HepG2 (cell line): Measurements from ENCODE around the gene KIAA0232. TPM values are rescaled to one million over a fixed set of nuclear protein-coding genes. Genes with fewer than 3 reads are reported as not detected.

Experiments
- ARNT2 ChIP-seq: sonication (generic); formaldehyde crosslinking; IDR thresholded peaks from 2 replicates; pipeline ENCODE4 v1.8.0; 2022; ENCODE audit warnings: mild to moderate bottlenecking, low read depth, missing genetic modification reagents, moderate library complexity
- ATF2 ChIP-seq: sonication (generic); formaldehyde crosslinking; IDR thresholded peaks from 2 replicates; pipeline ENCODE4 v1.4.0; 2020; ENCODE audit warnings: missing genetic modification reagents
- BRD4 ChIP-seq: sonication (generic); formaldehyde crosslinking; IDR thresholded peaks from 2 replicates; pipeline ENCODE4 v1.4.0; 2020; ENCODE audit warnings: missing genetic modification reagents
- CENPX ChIP-seq: sonication (generic); formaldehyde crosslinking; IDR thresholded peaks from 2 replicates; pipeline ENCODE4 v1.9.0; 2021; ENCODE audit warnings: mild to moderate bottlenecking, missing genetic modification reagents, moderate library complexity
- FOXJ3 ChIP-seq: sonication (generic); formaldehyde crosslinking; IDR thresholded peaks from 2 replicates; pipeline ENCODE4 v1.4.0; 2020; ENCODE audit warnings: missing genetic modification reagents, mild to moderate bottlenecking, borderline replicate concordance
- KDM5B ChIP-seq: sonication (generic); formaldehyde crosslinking; IDR thresholded peaks from 2 replicates; pipeline ENCODE4 v1.4.0; 2020; ENCODE audit warnings: missing genetic modification reagents, mild to moderate bottlenecking, borderline replicate concordance
- MAFK ChIP-seq, 2 experiments: IDR thresholded peaks in 1 of 2; conservative IDR thresholded peaks in 1 of 2; 2 replicates each; pipeline ENCODE4 v1.6.1; 2011; ENCODE audit warnings: improper control_type of control experiment in 2 of 2, low read length in 2 of 2
- MATR3 ChIP-seq: sonication (generic); formaldehyde crosslinking; IDR thresholded peaks from 2 replicates; pipeline ENCODE4 v1.4.0; 2020; ENCODE audit warnings: missing genetic modification reagents
- MTF2 ChIP-seq: sonication (generic); formaldehyde crosslinking; IDR thresholded peaks from 2 replicates; pipeline ENCODE4 v1.5.0; 2020; ENCODE audit warnings: missing genetic modification reagents, borderline replicate concordance
- NKX3-1 ChIP-seq: sonication (generic); formaldehyde crosslinking; IDR thresholded peaks from 2 replicates; pipeline ENCODE4 v1.5.0; 2020; ENCODE audit warnings: missing genetic modification reagents
- NR3C1 ChIP-seq: sonication (generic); formaldehyde crosslinking; IDR thresholded peaks from 2 replicates; pipeline ENCODE4 v1.4.0; 2020; ENCODE audit warnings: missing genetic modification reagents
- RNF2 ChIP-seq: fragments of 450-650 bp; conservative IDR thresholded peaks from 2 replicates; pipeline ENCODE4 v1.6.1; 2016; ENCODE audit warnings: low read depth
- SP1 ChIP-seq, 2 experiments: fragments of 450-650 bp in 1 of 2; sonication (generic) in 1 of 2; formaldehyde crosslinking in 1 of 2; IDR thresholded peaks; 2 replicates each; pipeline versions ENCODE4 v1.4.0 to v1.6.1; 2016 to 2020; ENCODE audit warnings: missing genetic modification reagents in 1 of 2
- TAF1 ChIP-seq: sonication (generic); formaldehyde crosslinking; IDR thresholded peaks from 2 replicates; pipeline ENCODE4 v1.4.0; 2020; ENCODE audit warnings: missing genetic modification reagents
- TCF12 ChIP-seq, 2 experiments: fragments of 450-650 bp in 1 of 2; sonication (generic) in 1 of 2; formaldehyde crosslinking in 1 of 2; IDR thresholded peaks; 2 replicates each; pipeline versions ENCODE4 v1.6.1 to v1.8.0; 2017 to 2022; ENCODE audit warnings: antibody characterized with exemption in 1 of 2, mild to moderate bottlenecking in 1 of 2, missing genetic modification reagents in 1 of 2, moderate library complexity in 1 of 2
- THYN1 ChIP-seq: sonication (generic); formaldehyde crosslinking; IDR thresholded peaks from 2 replicates; pipeline ENCODE4 v1.8.1; 2023; ENCODE audit warnings: low read depth, mild to moderate bottlenecking, moderate library complexity, missing genetic modification reagents, borderline replicate concordance
- USF2 ChIP-seq, 2 experiments: sonication (generic) in 1 of 2; formaldehyde crosslinking in 1 of 2; IDR thresholded peaks; 2 replicates each; pipeline versions ENCODE4 v1.5.1 to v1.6.1; 2011 to 2020; ENCODE audit warnings: borderline replicate concordance in 1 of 2, low read depth in 1 of 2, low read length in 1 of 2, mild to moderate bottlenecking in 1 of 2, missing genetic modification reagents in 1 of 2, moderate library complexity in 1 of 2
- ZNF101 ChIP-seq: sonication (generic); formaldehyde crosslinking; IDR thresholded peaks from 2 replicates; pipeline ENCODE4 v1.4.0; 2020; ENCODE audit warnings: mild to moderate bottlenecking, low read depth, missing genetic modification reagents, borderline replicate concordance
- ZNF414 ChIP-seq: sonication (generic); formaldehyde crosslinking; IDR thresholded peaks from 2 replicates; pipeline ENCODE4 v1.5.0; 2020; ENCODE audit warnings: missing genetic modification reagents
- ZNF460 ChIP-seq: sonication (generic); formaldehyde crosslinking; IDR thresholded peaks from 2 replicates; pipeline ENCODE4 v1.5.1; 2020; ENCODE audit warnings: missing genetic modification reagents, mild to moderate bottlenecking, borderline replicate concordance
- polyA plus RNA-seq, 8 experiments: library from polyadenylated mRNA; depleted of rRNA in 3 of 8; stranded (reverse) in 7 of 8; unstranded in 1 of 8; fragments of >200 nt; fragmentation: Illumina TruSeq in 4 of 8; extraction: Trizol in 4 of 8; gene quantifications; 2 replicates each; pipeline versions ENCODE4 v1.2.1 to v1.2.3, GENCODE V29; 2011 to 2016; ENCODE audit warnings: low read depth in 4 of 8, missing spikeins in 1 of 8, mixed read lengths in 1 of 8; ENCODE audit not compliant: insufficient read depth in 1 of 8
- total RNA-seq, 5 experiments: library from RNA; depleted of rRNA; stranded (reverse); fragments of >200 nt; fragmentation: Illumina TruSeq; extraction: Trizol; gene quantifications; 2 replicates each; pipeline ENCODE4 v1.2.3, GENCODE V29; 2016; ENCODE audit warnings: low read depth in 1 of 5

Gene KIAA0232
- total and polyA plus RNA-seq, 2 of the 13 experiments (the other 11 are each of a cell fraction or from before 2014, with no cell fraction given), result 7.8 to 17.1 TPM

DNA sequence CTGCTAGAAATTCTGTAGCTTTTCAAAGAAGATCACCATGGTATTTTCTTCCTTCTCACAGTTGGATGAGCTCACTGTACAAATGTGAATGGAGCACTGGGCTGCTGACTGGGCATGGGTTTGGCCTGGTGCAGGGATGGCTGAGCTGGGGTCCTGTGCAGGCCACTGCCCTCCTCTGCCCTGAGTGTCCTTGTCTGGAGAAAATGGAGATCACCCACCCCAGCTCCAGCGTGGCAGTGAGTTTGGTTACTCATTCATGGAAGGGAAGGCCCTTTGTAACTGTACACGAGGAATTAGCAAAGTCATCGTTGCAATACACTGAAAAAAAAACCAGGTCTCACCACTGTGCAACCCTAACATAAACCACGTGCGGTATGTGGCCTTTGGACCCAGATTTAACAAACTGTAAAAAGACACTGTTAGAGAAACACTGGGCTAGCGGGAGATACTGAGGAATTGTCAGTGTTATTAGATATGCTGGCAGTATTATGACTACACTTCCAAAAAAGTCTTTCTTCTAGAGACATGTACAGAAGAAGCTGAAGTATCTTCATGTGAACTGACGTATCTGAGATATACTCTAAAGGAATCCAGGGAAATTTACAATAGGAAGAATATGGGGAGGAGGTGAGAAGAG, 111.0 kb downstream of the KIAA0232 start (continued):
- peak; percentile 93 for TF ChIP-seq ATF2 (CRISPR knock-in tag)
- TF ChIP-seq ZNF460 (CRISPR knock-in tag), result no peak; the same call in 1 of the 2 replicates
- peak; percentile 73; the same call in 1 of the 2 replicates for TF ChIP-seq TAF1
- no peak for TF ChIP-seq CENPX (CRISPR knock-in tag)
- 0 out of 2 replicates have a peak, but pooled peaks have one; percentile 46 for TF ChIP-seq ZNF101
- peak; percentile 63; the same call in 1 of the 2 replicates for TF ChIP-seq NKX3-1 (CRISPR knock-in tag)
- no peak; the same call in 1 of the 2 replicates for TF ChIP-seq KDM5B (CRISPR knock-in tag)
- no peak for TF ChIP-seq NR3C1 (CRISPR knock-in tag)
- TF ChIP-seq TCF12 (IDR thresholded peaks at IDR 0.05), result no peak
- no peak; the same call in 1 of the 2 replicates for TF ChIP-seq TCF12 (CRISPR knock-in tag; IDR thresholded peaks at IDR 0.05)
- TF ChIP-seq ARNT2 (CRISPR knock-in tag), result 0 out of 2 replicates have a peak, but pooled peaks have one; percentile 55
- peak; percentile 90; the same call in 1 of the 2 replicates for TF ChIP-seq FOXJ3
- TF ChIP-seq RNF2, result peak; percentile 63; the same call in 1 of the 2 replicates
- peak; percentile 72; the same call in 1 of the 2 replicates for TF ChIP-seq USF2 (IDR thresholded peaks at IDR 0.05; ENCODE audit: low read depth, low read length)
- peak; percentile 45; the same call in 1 of the 2 replicates for TF ChIP-seq USF2 (CRISPR knock-in tag; IDR thresholded peaks at IDR 0.05; ENCODE audit: borderline replicate concordance)
- TF ChIP-seq MAFK (conservative IDR thresholded peaks at IDR 0.05 in 1 of 2, IDR thresholded peaks at IDR 0.05 in 1 of 2; ENCODE audit: low read length in 2 of 2), result peak; percentile 89 to 97
- TF ChIP-seq MATR3, result no peak
- TF ChIP-seq ZNF414 (CRISPR knock-in tag), result peak; percentile 70; the same call in 1 of the 2 replicates
- TF ChIP-seq THYN1 (CRISPR knock-in tag), result no peak
- TF ChIP-seq MTF2, result 0 out of 2 replicates have a peak, but pooled peaks have one; percentile 51
- peak; percentile 94 for TF ChIP-seq BRD4 (CRISPR knock-in tag)
- TF ChIP-seq SP1 (IDR thresholded peaks at IDR 0.05), result no peak
- peak; percentile 41; the same call in 1 of the 2 replicates for TF ChIP-seq SP1 (CRISPR knock-in tag; IDR thresholded peaks at IDR 0.05)
